HG02759 (cell line): ENCODE measurements around the gene SLC27A2.

ENCODE experiments used
- ATAC-seq: cut with Tn5 transposase; IDR thresholded peaks from one replicate; pipeline ENCODE4 v1.9.1; 2021; ENCODE audit warnings: mild to moderate bottlenecking, moderate library complexity; ENCODE audit not compliant: unreplicated experiment

Gene SLC27A2

DNA sequence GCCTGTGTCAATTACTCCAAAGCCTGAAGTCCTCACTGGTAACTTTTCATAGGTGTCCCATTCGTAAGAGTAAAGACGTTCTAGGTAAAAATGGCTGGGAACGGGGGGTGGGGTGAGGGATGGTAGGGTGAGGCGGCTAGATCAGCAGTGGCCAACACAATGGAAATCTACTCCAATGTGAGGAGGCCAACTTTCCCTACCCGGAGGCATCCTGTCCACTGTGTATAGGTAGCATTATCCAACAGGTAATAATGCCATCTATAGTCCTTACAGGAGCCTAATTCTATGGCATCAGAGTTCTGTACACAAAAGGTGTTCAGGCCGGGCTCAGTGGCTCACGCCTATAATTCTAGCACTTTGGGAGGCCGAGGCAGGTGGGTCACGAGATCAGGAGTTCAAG is 54.4 kb downstream of the SLC27A2 start:
- no peak for ATAC-seq

DNA sequence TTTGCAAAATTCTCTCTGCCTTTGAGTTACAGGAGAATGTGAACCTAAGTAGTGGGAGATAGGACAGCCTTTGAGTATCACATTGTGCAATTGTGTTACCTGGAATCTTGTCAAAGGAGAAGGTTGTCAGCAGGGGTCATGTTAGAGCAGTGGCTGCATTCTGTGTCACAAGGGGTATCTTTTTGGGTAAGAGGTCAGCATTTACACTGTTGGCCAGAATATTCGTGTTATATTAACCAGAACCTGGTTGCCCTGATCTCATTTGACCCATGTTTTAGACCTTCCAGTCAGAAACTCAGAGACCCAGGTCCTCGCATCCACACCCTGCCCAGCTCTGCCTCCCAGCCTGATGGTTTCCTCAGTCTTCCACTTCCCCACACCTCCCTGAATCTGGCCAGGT is 56.3 kb downstream of the SLC27A2 start:
- ATAC-seq = no peak

DNA sequence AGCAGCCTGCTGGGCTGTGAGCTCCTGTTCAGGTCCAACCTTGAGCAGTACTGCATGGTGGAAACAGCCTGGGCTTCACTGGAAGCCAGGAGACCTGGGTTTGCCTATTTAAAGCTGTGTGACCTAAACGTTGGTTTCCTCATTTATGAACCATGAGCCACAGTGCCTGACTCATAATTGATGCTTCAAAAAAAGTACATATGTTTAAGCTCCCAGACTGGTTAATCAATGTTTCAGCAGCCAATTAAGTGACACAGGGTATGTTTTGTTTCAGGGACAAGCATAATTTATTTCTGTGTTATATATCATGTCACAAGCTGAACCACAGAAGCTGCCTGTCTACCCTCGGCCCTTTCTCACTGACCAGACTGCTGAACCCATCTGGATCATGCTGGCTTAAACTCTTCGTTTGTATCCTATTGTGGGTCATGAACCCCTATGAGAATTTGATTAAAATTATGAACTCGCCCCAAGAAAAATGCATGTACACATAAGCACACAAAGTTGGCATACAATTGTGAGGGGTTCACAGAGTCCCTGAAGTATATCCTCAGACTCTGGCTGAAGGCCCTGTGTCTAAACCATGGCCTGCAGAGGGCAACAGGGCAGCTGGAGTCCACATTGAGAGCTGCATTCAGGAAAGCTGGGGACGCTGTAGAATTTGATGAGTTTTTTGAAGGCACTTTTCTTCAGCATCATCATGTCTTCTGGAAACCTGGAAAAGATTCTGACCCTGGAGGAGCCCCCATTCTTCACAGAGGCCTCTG is 59.9 kb downstream of the SLC27A2 start:
- no peak for ATAC-seq

DNA sequence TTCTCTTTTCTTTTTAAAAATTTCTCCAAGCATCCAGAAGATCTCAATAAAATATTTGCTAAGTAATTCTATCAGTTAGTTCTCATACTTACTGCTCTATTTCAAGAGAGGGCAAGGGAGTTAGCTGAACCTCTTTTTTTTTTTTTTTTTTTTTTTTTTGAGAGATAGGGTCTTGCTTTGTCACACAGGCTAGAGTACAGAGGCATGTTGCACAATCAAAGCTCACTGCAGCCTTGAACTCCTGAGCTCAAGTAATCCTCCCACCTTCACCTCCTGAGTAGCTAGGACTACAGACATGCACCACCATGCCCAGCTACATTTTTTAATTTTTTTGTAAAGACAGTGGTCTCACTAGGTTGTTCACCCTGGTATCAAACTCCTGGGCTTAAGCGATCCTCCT is 62.2 kb downstream of the SLC27A2 start:
- no peak for ATAC-seq

DNA sequence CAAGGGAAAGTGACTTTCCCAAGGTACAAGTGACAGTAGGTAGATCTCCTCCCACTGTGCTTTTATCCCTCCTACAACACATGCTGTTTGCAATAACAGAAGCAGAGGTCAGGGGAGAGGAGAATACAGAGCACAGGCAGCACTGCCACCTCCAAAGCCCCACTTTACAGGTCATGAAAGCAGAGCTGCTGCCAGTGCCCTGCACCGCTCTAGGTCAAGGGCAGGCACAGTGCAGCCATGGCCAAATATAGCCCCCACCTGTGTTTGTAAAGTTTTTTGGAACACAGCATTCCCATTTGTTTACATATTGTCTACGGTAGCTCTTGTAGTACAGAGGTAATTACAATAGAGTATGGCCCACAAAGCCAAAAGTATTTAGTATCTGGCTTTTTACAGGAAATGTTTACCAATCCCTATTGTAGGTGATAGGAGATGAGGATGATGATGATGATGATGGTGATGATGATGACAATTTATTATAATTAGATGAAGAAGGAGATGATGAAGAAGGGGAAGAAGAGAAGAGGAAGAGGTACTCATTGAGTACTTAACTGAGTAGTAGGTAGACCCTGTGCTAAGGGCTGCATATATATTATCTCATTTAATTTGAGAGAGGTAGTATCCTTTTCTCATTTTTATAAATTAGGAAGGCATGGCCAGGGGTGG is 63.1 kb downstream of the SLC27A2 start:
- ATAC-seq = no peak

GRCh38 chr15:50246631-50247030 is 64.6 kb downstream of the SLC27A2 start:
- no peak for ATAC-seq

GRCh38 chr15:50247819-50248655 is 66.0 kb downstream of the SLC27A2 start:
- peak; percentile 99 for ATAC-seq

DNA sequence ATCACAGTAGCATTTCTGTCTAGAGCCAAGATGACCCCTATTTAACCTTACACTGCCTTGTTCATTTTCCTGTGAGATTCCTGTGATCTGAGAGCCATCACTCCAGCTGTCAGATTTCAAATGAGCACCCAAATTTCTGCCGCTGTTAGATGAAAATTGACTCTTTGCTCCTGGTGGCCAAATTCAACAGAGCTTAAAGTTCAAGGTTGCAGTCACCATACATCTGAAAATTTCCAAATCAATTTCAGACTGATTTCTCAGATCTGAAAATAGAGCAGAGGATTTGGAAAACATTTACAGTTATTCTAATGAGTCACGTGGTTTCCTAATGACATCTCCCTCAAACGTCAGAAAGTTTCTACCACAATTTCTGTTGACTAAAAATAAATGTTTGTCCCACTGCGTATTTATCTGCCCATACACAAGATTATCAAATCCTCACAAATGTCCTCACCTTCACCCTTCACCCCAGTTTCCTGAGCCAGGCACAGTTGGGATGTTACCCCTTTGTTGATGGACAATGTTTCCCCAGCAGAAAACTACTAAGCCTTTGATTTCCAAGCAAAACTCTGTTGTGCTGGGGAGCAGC is 67.1 kb downstream of the SLC27A2 start:
- no peak for ATAC-seq

- ATAC-seq = no peak
These were observed 67.7 kb downstream of the SLC27A2 start for GRCh38 chr15:50249704-50250103.

DNA sequence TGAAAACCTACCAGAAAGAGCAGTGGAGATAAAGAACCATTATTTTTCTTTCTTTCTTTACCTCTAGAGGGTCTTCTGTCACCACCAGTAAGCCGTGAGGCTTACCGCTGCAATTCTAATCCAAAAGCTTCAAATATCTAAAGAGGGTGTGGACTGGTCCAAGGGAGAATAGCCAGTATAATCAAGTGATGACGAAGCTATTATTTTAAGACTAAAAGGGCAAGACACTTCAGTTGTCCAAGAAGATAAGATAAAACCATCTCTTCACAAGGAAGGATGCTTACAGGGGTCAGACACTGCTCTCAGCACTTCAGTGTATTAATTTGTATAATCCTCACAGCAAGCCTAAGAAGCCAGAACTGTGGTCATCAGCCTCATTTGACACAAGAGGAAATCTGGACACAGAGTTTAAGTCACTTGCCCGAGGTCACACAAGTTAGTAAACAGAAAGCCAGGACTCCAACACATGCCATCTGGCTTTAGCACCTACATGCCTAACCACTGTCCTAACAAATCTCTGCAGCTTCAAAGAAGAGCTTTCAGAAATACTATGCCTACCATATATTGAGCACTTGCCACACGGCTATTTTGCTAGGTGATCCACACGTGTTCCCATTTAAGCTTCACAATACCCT is 68.9 kb downstream of the SLC27A2 start:
- ATAC-seq = no peak

GRCh38 chr15:50251638-50252182 is 69.7 kb downstream of the SLC27A2 start:
- ATAC-seq = no peak

DNA sequence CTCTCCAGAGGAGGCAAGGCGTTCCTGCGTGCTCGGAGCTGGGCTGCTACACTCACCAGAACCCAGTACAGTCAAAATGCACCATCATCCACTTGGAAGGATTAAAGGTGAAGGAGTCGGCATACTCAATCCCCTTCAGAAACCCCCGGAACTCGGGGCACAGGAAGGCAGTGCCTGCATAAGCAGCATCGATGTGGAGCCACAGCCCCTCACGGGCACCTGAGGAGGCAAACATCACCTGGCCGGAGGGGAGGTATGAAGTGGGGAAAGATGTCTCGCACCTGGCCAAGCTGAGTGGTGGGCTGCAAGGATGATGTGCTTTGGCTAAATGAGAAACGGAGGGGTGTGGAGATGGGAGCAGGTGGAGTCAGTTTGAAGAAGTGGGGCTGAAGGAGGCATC is 70.6 kb downstream of the SLC27A2 start:
- no peak for ATAC-seq

DNA sequence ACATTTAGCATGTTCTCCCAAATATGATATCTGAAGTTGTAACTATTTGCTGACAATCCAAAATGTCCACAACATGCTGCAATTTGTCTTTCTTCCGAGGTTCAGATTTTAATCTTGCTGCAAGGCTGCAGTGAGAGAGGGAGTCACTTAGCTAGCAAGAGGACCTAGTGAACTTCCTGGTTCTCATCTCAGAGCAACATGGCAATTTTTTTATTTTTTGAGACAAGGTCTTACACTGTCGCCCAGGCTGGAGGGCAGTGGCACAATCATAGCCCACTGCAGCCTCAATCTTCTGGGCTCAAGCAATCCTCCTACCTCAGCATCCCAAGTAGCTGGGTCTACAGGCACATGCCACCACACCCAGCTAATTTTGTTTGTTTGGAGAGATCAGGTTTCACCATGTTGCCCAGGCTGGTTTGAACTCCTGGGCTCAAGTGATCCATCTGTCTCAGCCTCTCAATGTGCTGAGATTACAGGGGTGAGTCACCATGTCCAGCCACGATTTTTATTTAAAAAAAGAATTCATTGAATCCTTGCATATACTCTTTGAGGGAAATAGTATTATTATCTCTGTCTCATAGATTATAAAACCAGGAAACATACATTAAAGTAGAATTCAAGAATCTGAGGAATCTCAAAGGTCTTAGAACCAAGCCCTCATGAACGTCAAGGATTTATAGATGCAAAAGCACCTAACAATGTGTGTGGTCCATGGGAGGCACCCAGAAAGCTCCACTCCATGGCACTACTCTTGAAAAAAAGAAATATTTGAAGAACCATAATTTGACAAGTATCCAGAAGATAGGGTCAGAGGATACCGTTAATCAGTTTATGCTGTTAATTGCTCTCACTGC is 74.4 kb downstream of the SLC27A2 start:
- no peak for ATAC-seq

DNA sequence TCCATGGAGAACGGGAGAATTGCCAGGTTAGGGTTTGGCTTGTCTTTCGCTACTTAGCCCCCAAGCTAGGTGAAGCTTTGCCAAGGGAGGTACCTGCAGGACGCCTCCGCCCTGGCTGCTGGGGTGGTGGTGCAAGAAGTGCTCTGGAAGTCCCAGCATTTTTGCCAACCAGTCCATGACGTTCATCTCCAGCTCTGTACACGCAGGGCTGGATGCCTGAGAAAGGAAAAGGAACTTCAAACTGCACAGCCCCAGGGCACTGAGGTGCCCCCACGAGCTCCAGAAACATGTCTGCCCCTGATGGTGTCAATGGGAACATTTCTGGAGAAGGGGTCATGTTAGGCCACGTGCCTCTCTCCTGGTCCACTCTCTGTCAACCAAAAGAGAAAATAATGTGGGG is 75.3 kb downstream of the SLC27A2 start:
- no peak for ATAC-seq

GRCh38 chr15:50257924-50258323 is 75.9 kb downstream of the SLC27A2 start:
- no peak for ATAC-seq

DNA sequence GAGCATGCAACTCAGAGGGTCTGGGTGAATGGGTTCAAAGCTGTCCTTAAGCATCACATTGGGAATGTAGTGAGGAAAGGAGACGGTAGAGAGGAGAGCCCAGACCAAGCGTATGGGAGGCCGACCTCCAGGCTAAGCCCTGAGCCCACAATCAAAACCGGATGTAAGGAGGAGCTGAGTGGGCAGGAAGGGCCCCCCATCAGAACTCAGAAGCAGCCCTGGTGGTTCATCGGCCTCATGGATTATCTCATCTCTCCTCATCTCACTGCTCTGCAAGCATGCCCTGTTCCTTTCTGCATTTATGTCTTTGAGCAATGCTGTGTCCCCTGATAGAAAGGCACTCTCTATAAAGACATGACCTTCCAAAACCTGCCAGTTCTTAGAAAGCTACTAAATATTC is 77.3 kb downstream of the SLC27A2 start:
- no peak for ATAC-seq

GRCh38 chr15:50260969-50261496 is 79.0 kb downstream of the SLC27A2 start:
- ATAC-seq = peak; percentile 62

GRCh38 chr15:50261981-50262380 is 80.0 kb downstream of the SLC27A2 start:
- ATAC-seq = no peak

GRCh38 chr15:50262533-50262932 is 80.5 kb downstream of the SLC27A2 start:
- ATAC-seq = no peak
